Activated CD8-positive, alpha-beta memory T cell treated with anti-CD3 and anti-CD28 coated beads, Interleukin-2, amount 50 U/mL, for 1 hour (primary cell): ENCODE results near the gene ROBO1.

ENCODE experiments used
- DNase-seq: peaks from one replicate; pipeline ENCODE4 v3.0.0-alpha.2; 2020; ENCODE audit errors: extremely low read depth

Gene ROBO1

DNA sequence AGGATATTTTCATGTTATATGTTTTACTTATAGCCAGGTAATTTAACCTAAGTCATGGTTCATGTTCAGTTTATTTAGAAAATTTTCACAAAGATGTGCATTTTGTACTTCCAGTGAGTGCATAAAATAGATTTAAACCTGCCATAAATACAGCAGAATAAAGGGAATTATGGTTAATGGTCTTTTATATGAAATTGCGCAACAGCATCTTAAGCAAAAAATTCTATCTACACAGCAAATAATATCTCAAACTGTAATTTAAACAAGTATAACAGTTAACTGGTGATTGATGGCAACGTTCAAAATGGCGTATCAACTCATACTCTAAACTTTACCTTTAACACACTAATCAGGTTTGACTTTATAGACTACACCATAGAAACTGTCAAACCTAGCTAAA, 97.6 kb downstream of the ROBO1 start:
- no peak for DNase-seq

DNA sequence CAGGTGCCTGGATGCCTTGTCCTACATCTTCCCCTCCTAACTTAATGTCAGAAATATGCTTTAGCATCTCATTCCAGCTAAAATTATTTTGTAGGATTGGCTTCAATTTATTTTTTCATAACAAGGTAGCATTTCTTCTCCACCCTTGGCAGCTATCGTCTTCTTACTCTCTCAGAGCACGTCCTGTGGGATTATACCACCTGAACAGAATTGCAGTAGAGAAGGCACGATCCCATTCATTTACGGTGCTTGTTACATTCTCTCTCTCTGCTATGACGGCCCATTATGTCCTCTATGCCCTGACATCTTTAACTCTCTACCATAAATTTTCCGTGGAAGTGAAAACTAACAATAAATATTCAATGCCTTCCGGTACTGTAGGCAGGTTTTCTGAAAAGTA, 103.3 kb downstream of the ROBO1 start:
- DNase-seq, result no peak

DNA sequence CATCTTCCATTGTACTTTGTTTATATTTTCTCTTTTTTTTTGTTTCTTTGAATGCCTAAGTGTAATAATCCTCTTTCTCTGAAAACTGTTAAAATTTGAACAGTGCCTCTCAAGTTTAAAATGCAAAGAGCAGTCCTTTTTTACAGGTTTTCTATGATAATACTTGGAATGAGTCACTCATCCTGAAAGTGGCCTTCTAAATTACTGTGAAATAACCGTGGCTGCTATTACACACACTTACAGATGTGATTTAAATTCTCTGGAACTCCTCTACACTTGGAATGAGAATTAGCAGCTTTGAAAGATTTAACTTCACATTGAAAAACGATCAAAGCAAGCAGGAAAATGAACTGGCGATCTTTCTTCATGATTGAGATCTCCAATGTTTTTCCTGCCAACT, 105.9 kb downstream of the ROBO1 start:
- no peak for DNase-seq

DNA sequence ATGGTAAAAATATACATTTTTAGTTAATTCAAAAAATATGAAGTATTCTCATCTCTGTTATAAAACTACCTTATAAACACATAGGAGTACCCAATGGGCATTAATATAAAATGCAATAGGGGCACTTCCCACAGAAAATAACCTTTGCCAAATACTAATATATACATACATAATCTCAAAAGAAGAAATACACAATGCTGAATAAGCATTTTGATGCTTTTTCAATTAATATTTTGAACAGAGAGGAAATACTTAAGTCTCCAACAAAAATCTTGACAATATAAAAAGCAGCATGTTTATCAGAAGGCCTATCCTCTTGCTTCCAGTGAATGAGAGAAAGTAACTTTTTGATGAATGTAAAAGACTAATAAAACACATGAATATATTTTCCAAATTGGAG, 110.7 kb downstream of the ROBO1 start:
- no peak for DNase-seq

DNA sequence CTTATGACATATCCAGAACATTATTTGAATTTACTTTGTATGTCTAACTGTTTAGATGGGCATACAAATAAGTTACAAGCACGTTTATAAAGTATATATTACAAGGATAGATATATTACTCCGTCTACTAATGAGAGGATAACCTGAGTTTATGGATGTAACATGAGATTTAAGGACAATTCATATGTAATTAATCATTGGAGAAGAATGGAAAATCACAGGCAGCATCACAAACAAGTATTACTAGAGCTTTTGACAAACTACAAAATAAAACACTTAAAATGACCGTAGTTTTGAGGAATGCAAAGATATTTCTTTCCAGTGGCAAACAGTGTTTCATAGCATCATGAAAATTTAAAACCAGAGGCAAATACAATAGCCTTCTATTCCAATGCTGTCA, 113.8 kb downstream of the ROBO1 start:
- DNase-seq, result no peak

DNA sequence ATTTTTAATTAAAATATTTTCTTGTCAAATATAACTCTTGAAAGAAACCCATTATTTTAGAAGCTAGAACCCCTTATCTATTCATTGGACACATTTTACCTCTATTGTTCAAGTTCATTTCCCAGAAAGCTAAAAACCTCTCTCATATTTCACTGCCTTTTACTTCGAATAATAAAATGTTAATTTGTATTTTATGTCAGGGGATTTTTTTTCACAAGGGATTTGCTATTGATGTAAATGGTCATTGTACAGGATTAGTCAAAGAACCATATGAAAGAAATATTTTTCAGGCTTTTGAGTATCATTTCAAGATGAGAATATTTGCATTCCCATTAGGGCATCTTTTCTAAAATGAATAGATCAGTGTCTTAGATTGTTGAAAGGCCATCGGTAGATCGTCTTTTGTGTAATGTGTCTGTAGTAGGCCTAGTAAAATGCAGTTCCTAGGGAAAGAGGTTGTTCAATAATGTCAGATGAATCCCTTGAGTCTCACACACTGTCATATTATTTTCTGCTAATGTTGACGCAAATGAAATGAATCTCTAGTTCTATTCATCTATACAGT, 114.5 kb downstream of the ROBO1 start:
- no peak for DNase-seq

DNA sequence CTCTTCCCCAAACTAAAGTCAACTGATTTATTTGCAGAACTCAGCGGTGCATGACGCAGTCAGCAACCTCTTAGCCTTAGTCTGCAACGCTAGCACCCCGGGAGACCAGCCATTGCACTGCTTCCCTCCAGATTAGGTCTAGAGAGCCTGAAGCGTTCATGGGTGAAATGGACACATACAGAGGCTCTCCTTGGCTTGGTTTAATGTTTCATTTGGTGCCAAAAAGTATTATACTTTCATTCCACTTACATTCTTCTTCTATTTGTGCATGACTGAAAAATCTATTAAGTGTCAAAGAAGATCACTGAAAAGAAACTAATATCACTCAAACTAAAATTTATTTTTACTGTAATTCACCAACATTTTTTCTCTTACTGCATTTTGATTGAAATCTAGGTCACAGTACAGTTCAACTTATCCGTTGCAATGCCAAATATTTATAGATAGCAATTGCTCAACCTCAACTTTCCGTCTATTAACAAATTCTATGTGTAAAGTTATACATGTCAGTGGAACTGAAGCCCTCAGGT, 116.2 kb downstream of the ROBO1 start:
- DNase-seq, result no peak

DNA sequence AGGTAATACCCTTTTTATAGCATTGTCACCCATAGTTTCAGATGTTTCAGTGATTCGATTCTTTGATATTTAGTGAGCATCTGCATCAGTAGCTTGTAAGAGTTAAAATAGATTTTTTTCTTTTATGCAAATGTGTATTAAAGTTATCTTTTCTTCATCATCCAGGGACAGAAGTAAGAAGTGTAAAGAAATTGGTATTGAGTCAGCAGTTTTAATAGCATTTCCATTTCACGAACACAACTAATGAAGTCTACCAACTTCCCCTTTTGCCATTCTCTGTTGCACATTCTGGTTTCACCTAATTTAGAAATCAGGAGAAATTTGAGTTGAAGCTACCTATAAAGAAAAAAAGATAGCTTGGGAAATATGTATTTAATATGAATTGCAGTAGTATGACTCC, 127.9 kb downstream of the ROBO1 start:
- no peak for DNase-seq

DNA sequence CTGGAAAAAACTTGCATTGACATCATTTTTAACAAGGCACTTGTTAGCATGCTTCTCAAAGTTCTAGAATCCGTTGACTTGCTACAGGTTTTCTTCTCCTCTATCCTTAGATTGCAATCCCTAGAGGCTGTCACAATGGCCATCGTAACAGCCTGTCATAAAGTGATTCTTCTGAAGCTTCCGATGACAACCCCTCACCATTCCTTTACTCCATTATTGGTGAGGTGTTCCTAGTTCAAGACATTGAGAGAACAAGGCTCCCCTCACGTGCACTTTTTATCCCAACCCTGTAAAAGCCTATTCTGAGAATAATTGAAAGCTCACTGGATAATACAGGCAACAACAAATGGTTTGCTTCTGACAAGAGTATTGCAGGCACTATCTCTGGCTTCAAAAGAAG, 131.4 kb downstream of the ROBO1 start:
- no peak for DNase-seq

DNA sequence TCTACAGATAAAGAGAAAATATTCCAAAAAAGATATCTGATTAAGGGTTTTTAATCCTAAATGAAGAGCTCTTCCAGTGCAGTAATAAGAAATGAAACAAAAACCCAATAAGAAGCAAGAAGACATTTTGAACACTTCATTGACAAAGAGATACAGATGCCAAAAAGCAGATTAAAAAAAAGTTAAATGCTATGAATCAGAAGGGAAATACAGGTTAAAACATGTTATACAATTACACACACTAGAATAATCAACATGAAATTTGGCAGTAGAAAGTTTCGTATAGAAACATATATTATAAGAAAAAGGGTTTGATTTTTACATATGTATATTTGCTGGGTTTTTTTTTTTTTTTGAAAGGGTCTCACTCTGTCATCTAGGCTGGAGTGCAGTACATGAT, 135.0 kb downstream of the ROBO1 start:
- DNase-seq, result no peak

DNA sequence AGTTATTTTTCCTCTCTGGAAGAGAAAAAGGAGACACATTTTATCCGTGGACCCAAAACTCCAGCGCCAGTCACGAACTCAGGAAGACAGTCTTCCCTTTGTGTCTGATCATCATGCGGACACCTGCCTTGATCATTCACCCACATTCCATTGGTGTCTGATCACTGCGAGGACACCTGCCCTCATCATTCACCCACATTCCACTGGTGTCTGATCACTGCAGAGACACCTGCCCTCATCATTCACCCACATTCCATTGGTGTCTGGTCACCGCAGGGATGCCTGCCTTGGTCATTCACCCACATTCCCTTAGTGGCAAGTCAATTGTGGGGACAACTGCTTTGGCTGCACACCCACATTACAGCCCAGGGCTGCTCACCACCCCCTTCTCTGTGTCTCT, 148.9 kb downstream of the ROBO1 start:
- no peak for DNase-seq

DNA sequence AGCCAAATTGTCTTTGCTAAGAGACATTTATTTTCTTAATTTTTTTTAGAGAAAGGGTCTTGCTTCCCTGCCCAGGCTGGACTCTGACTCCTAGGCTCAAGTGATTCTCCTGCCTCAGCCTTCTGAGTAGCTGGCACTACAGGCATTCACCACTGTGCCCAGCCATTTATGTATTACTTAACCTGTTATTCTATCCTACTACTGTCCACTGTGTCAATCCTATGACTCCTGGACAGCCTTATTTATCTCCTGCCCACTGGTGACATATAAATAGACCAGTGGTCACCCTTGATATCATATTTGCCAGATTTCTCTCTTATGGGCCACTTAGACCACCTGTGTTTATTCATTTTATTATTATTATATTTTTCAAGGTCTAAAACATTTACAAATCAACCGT, 161.4 kb downstream of the ROBO1 start:
- DNase-seq, result no peak

DNA sequence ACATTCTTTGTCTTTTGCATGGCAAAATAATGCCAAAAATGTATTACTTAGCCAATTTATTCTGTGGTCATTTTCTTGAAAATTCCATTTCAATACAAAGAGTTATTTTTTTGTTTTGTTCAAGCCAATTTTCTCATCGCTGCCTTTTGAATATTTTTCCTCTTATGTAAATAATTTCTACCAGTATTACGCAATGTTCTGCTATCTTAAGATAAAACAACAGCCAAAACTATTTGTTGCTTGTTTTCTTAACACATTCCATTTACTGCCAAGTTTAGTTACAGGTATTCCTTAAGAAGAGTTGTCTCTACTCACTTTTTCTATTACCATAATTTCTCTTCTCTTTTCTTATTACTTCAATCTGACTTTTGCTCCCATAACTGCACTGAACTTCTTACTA, 163.1 kb downstream of the ROBO1 start:
- DNase-seq, result no peak

DNA sequence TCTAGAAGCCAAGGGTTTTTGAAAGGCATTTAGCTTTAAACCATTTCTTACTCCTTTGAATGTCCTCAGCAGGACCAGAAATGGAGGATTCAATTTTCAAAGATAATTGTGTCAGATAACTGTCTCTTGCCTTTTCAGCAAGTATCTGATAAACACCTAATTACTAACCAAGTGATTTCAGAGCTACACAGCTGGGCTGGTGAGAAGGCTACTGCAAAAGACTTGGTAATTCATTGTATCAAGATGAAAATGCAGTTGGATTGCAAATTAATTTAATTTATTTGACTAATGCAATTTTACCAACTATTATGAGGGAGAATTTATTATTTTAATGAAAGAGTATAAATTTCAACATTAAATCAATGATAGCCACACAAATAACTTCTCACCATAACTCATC, 165.4 kb downstream of the ROBO1 start:
- DNase-seq, result no peak

DNA sequence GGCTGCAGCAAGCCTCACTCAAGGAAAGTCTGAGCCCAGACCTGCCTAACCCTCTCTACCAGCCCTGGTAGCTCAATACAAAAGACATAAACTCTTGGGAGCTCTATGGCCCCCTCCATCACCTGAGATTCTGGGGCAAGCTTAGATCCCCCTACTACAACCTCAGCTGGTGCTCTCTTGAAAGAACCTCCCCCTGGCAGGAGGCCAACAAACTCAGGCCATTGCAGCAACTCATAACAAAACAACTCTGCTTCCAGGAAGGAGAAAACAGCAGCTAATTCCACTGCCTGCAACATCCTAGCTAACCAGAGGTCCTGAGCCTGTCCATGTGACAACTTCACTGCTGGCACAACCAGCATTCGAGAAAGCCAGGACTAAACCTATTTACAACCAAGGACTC, 169.2 kb downstream of the ROBO1 start:
- no peak for DNase-seq

DNA sequence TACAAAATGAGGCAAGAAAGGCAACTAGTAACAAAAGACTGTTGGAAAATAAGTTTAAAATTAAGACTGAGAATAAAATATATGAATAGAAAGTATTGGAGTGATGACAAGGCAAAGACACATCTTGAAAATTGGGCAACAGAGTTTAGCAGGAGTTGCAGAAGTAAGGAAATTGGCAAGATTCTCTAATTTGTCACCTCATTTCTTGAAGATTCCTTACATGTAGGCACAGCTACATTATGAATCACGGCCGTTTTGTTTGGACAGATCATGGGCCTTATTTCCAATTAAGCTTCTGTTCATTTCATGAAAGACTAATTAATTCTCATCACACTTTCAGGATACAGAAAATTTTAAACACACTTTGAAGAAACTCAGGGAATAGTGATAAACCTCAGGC, 170.1 kb downstream of the ROBO1 start:
- DNase-seq, result no peak

DNA sequence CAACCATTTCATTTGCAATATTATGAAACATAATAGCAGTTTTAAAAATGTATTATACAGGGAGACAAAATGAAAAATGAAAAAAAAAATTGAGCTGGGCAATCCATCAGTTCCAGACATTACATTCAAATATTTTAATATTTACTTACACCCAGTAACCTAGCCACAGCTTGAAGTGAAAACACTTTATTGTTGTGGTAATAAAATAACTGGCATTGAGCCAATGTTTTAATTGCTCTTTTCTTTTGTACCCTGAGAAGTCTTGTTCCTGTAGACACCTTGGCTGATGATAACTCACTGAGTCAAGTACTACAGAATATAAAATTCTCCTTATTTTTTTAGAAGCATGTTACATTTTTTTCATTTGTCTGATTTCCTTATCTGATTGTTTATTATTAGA, 180.6 kb downstream of the ROBO1 start:
- DNase-seq, result no peak

DNA sequence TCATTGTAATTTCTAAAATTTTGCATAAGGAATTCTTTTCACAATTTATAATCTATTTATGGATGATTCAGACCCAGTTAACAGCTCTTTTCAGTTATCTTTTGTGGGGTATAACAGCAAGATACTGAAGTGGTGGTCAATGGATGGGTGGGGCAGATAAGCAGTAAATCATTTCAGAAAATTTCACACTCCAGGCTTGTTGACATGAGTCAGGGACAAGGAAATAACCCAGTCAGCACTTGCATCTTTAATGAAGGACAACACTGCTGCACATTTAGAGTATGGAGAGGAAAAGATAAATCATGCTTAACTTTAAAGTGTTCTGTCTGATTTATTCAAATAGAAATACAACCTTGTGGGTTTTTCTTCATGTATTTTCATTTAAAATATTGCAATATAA, 181.6 kb downstream of the ROBO1 start:
- no peak for DNase-seq

DNA sequence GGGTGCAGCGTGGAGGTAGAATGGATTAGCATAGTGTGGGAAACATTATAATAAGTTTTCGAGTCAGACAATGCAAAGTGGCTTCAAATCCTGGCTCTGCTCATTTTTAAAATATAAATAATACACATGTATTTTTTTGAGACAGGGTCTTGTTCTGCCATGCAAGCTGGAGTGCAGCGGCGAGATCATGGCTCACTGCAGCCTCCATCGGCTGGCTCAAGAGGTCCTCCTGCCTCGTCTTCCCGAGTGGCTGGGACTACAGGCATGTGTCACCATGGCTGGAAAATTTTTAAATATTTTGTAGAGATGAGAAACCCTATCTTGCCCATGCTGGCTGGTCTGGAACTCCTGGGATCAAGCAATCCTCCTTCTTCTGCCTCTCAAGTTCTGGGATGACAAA, 194.9 kb downstream of the ROBO1 start:
- DNase-seq, result no peak

DNA sequence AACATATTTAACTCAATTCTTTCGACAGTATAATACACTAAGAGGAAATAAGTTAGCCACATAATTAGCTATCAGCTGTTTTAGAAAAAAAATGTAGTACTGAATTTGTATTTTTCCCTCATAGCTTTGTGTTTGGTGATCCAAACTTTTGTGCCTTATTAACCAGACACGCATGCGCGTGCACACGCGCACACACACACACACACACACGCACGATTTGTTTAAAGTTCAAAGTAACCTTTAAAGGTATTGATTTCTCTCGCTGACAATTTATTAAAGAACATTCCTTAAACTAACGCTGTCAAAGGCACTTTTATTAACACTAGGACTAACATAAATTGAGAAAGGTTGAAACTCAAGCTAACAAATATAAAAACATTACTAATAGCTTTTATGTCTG, 198.9 kb downstream of the ROBO1 start:
- DNase-seq, result no peak

DNA sequence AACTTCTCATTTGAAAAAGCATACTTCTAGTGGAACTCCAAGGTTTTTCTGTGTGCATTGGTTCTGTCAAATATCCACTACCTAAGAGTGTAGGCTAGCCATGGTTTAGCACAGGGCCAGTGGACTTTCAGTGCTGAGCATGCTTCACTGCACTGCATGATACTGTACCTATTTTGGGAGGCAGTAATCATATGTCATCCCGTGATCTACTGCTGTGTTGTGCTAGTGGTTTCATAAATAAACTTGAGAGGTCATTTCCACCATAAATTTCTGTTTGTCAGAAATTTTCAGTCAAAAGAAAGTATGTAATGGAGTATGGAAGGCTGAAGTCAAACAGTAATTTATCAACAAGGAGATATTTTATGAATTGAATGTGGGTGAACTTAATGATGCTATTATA, 203.6 kb downstream of the ROBO1 start:
- DNase-seq, result no peak

DNA sequence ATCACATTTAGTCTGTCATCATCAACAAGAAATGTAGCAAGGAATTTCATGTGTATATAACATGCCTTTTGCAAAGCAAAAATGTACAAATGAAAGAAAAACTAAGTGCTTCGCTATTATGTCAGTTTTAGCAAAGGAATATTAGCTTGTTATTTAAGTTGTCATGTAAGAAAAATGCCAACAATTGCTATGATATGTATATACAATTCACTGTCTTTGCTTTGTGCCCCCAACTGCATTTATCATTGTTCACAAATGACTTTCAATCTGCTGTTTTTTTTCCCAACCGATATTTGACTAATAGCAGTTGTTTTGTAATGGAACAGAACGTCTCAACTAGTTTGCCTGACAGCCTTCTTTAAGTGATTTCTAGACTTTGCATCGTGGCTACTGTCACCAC, 207.1 kb downstream of the ROBO1 start:
- DNase-seq, result no peak

DNA sequence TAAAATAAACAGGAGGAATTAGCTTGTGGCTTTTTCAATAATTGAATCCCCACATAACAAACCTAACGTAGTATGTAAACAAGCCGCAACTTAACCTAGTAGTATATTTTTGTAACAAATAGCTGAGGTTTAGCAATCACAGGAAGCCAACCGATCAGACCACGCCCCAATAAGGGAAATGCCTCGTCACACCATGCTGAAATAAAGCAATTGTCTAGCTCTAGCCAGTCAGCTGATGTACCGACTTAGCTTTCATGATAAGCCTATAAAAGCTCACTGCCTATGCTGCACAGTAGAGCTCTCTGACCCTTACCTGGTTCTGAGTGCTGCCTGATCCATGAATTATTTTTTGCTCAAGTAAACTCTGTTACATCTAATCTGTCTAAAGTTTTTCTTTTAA, 208.9 kb downstream of the ROBO1 start:
- no peak for DNase-seq

DNA sequence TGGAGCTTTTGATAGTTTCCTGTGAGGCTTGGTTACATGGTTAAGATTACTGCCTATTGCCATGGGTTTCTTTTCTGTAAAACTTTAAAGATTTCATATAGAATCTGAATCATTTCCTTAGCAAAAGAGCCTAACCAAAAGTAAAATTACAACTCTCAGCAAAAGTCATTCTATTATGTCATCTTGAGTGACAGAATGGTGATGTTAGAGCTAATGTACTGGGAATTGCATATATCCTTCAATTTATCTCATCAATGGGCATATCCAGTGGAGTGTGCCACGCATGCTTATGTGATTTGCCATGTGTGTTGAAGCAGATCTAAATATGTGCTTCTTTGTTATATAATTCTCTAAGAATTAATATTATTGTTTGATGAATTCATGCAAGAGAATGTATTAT, 212.1 kb downstream of the ROBO1 start:
- no peak for DNase-seq

DNA sequence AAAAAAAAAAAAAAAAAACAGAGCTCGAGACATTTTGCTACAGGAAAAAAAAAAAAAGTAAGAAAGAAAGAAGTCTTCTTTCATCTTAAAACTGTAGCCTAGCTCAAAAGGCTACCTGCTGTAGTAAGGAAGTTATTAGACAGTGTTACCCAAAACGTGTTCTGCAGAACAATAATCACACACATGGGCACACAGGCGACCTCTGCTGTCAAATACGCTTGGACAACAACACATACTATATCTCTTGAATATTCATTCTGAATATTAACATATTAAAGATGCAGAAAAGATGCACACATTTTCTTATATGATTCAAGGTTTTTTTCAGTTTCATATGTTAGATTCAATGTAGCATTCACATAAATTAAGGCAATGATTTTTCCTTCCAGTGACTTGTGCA, 215.8 kb downstream of the ROBO1 start:
- DNase-seq, result no peak
